ENCODE measurements around the gene ZNF446. TPM values are rescaled to one million over a fixed set of nuclear protein-coding genes. Genes with fewer than 3 reads are reported as not detected.
A peak's percentile ranks its signal among the peaks of the same experiment; 100 is the strongest.
"Not testable (repeated sequence)": the region's sequence is repeated elsewhere in the genome, so short reads cannot be mapped to it uniquely, and the experiment has no call there.

ZNF446 gene
- total and polyA plus RNA-seq, 3 donors from 2014 or later = 24.3 to 38.7 (median 33.6) TPM

- H3K27me3 ChIP-seq = no peaks in the 10 kb centered on the region
- no peaks in the 10 kb centered on the region for H3K36me3 ChIP-seq (ENCODE audit: low read depth, missing control alignments)
- peak overlapping the region; percentile 82 to 83 for H3K4me3 ChIP-seq
- intact Hi-C loops (cut with DNase I; ENCODE audit: low total_unique reads) = no loop called here
- no peak for DNase-seq
- H3K27ac ChIP-seq = peak overlapping the region in 1 of 2 donors; percentile 73
- H3K9me3 ChIP-seq = no peaks in the 10 kb centered on the region
- H3K4me1 ChIP-seq = peaks cover 9% of the 10 kb centered on the region
- no peak for TF ChIP-seq POLR2A (IDR thresholded peaks at IDR 0.05)
- WGBS, 2 donors = 23 to 27% methylated on average over 20 of the region's 20 CpGs
These were observed 9.9 kb upstream of the ZNF446 start for GRCh38 chr19:58466089-58466759.

- 0 to 1% methylated on average over 23 to 33 of the region's 92 CpGs for WGBS, 2 donors
- peak within 1 kb of the TSS; percentile 32 to 73 for H3K27ac ChIP-seq
- no peaks in the 10 kb centered on the region for H3K36me3 ChIP-seq (ENCODE audit: low read depth, missing control alignments)
- H3K4me3 ChIP-seq = peak within 1 kb of the TSS; percentile 82 to 83
- no peaks in the 10 kb centered on the region for H3K9me3 ChIP-seq
- H3K4me1 ChIP-seq = peaks cover 9% of the 10 kb centered on the region
- intact Hi-C loops (cut with DNase I; ENCODE audit: low total_unique reads) = no loop called here
- DNase-seq = peak; percentile 99
- no peak for TF ChIP-seq POLR2A (IDR thresholded peaks at IDR 0.05)
- TF ChIP-seq CTCF (IDR thresholded peaks at IDR 0.05) = no peak
- H3K27me3 ChIP-seq = no peaks in the 10 kb centered on the region
These were observed 9.2 kb upstream of the ZNF446 start, which contains the start of gene ZNF324 for GRCh38 chr19:58466760-58467589. TSS of gene ZNF324 (plus strand) at chr19:58467080. CDS start at chr19:58469186, 2,106 bp downstream.

- DNase-seq = no peak
- Histone ChIP-seq H3K9me3 (no peaks in the 10 kb centered on the region), H3K27ac (no peak overlapping the region), H3K36me3 (ENCODE audit: low read depth, missing control alignments) (no peaks in the 10 kb centered on the region), H3K4me3 (no peak overlapping the region), H3K27me3 (no peaks in the 10 kb centered on the region), H3K4me1 (peaks cover 9% of the 10 kb centered on the region)
- intact Hi-C loops (cut with DNase I; ENCODE audit: low total_unique reads) = no loop called here
- TF ChIP-seq POLR2A (IDR thresholded peaks at IDR 0.05) = no peak
- WGBS, 2 donors = 61% methylated on average over 5 of the region's 5 CpGs
These were observed 7.8 kb upstream of the ZNF446 start for GRCh38 chr19:58468216-58468839.

GRCh38 chr19:58469241-58470013 is 6.7 kb upstream of the ZNF446 start:
- 92 to 93% methylated on average over 12 to 17 of the region's 17 CpGs for WGBS, 2 donors
- Histone ChIP-seq H3K27me3 (no peaks in the 10 kb centered on the region), H3K36me3 (ENCODE audit: low read depth, missing control alignments) (no peaks in the 10 kb centered on the region), H3K4me3 (no peak overlapping the region), H3K9me3 (no peaks in the 10 kb centered on the region), H3K4me1 (peaks cover 9% of the 10 kb centered on the region), H3K27ac (no peak overlapping the region)
- no peak for DNase-seq
- intact Hi-C loops (cut with DNase I; ENCODE audit: low total_unique reads) = no loop called here
- TF ChIP-seq POLR2A (IDR thresholded peaks at IDR 0.05) = no peak
- no peak for TF ChIP-seq CTCF (IDR thresholded peaks at IDR 0.05)

- H3K27ac ChIP-seq; H3K36me3 ChIP-seq (ENCODE audit: low read depth, missing control alignments); H3K4me3 ChIP-seq; H3K9me3 ChIP-seq; H3K27me3 ChIP-seq; intact Hi-C loops (cut with DNase I; ENCODE audit: low total_unique reads); DNase-seq: not testable (repeated sequence)
- WGBS, 2 donors = 60 to 90% methylated on average over 7 to 27 of the region's 53 CpGs
- peaks cover 16% of the 10 kb centered on the region for H3K4me1 ChIP-seq
These were observed 5.2 kb upstream of the ZNF446 start for GRCh38 chr19:58470837-58471543.

Data from testis (tissue), 3 donors.